K562 (cell line): Measurements from ENCODE around the gene SLC35D2.

ENCODE experiments used
- CREB1 ChIP-seq, 2 experiments: sonication (generic) in 1 of 2; formaldehyde crosslinking in 1 of 2; IDR thresholded peaks; 2 replicates each; pipeline versions ENCODE4 v1.6.1 to v1.8.0; 2012 to 2022; ENCODE audit warnings: inconsistent platforms in 1 of 2, mild to moderate bottlenecking in 1 of 2, missing genetic modification reagents in 1 of 2, moderate library complexity in 1 of 2
- CTCF ChIP-seq, 3 experiments: IDR thresholded peaks in 2 of 3; conservative IDR thresholded peaks in 1 of 3; 2 replicates each; pipeline ENCODE4 v1.5.1; 2011 to 2012; ENCODE audit warnings: low read length in 3 of 3, mild to moderate bottlenecking in 3 of 3, control low read depth in 2 of 3, improper control_type of control experiment in 1 of 3, inconsistent platforms in 1 of 3, low read depth in 1 of 3, mixed read lengths in 1 of 3, moderate library complexity in 1 of 3; ENCODE audit not compliant: insufficient read depth in 2 of 3
- KAT7 ChIP-seq: sonication (generic); formaldehyde crosslinking; IDR thresholded peaks from 2 replicates; pipeline ENCODE4 v1.8.0; 2022; ENCODE audit warnings: missing genetic modification reagents, mild to moderate bottlenecking, borderline replicate concordance
- KHSRP ChIP-seq: fragments of 450-650 bp; IDR thresholded peaks from 2 replicates; pipeline ENCODE4 v1.6.1; 2017
- POLR2A ChIP-seq: fragments of 450-650 bp; conservative IDR thresholded peaks from 2 replicates; pipeline ENCODE4 v1.6.1; 2016
- SRF ChIP-seq, 2 experiments: fragments of 250-450, 450-650 bp in 1 of 2; sonication (Bioruptor Pico) in 1 of 2; sonication (generic) in 1 of 2; formaldehyde crosslinking; IDR thresholded peaks; 2 replicates each; pipeline versions ENCODE4 v1.5.0 to v1.5.1; 2020 to 2022; ENCODE audit warnings: mild to moderate bottlenecking in 1 of 2, missing genetic modification reagents in 1 of 2
- TFE3 ChIP-seq: fragments of 450-650 bp; formaldehyde crosslinking; IDR thresholded peaks from 2 replicates; pipeline ENCODE4 v1.4.0; 2020; ENCODE audit warnings: mild to moderate bottlenecking, mixed read lengths
- USF2 ChIP-seq: sonication (generic); formaldehyde crosslinking; IDR thresholded peaks from 2 replicates; pipeline ENCODE4 v1.5.0; 2020; ENCODE audit warnings: missing genetic modification reagents
- ZBTB8A ChIP-seq: fragments of 450-650 bp; IDR thresholded peaks from 2 replicates; pipeline ENCODE4 v1.6.1; 2018; ENCODE audit warnings: mild to moderate bottlenecking, moderate library complexity; ENCODE audit not compliant: partially characterized antibody
- ZNF384 ChIP-seq: IDR thresholded peaks from 2 replicates; pipeline ENCODE4 v1.6.1; 2012; ENCODE audit warnings: low read depth, low read length, improper control_type of control experiment
- ZNF512 ChIP-seq: IDR thresholded peaks from 2 replicates; pipeline ENCODE4 v1.6.1; 2016; ENCODE audit warnings: missing genetic modification characterization, missing compliant biosample characterization
- ZNF780A ChIP-seq: fragments of 250-450 bp; sonication (Bioruptor Pico); IDR thresholded peaks from 2 replicates; pipeline ENCODE4 v1.5.0; 2021; ENCODE audit warnings: mild to moderate bottlenecking

- TF ChIP-seq CTCF (IDR thresholded peaks at IDR 0.05 in 2 of 3, conservative IDR thresholded peaks at IDR 0.05 in 1 of 3; ENCODE audit: insufficient read depth in 2 of 3, low read depth in 1 of 3, low read length in 3 of 3) = no peak
- no peak for TF ChIP-seq KHSRP
- no peak for TF ChIP-seq ZNF512 (tag)
- no peak for TF ChIP-seq ZNF384
- no peak for TF ChIP-seq TFE3 (CRISPR knock-in tag)
- TF ChIP-seq ZBTB8A = no peak
- TF ChIP-seq KAT7 (CRISPR knock-in tag) = no peak
- TF ChIP-seq CREB1 (IDR thresholded peaks at IDR 0.05) = no peak
- TF ChIP-seq CREB1 (CRISPR knock-in tag; IDR thresholded peaks at IDR 0.05) = no peak
- no peak for TF ChIP-seq SRF (CRISPR knock-in tag; IDR thresholded peaks at IDR 0.05)
- no peak for TF ChIP-seq ZNF780A (CRISPR knock-in tag)
- no peak for TF ChIP-seq USF2 (CRISPR knock-in tag)
- no peak for TF ChIP-seq POLR2A
Measured at GRCh38 chr9:96321515-96321914, 62.0 kb downstream of the SLC35D2 start.
